CMK (cell line): ENCODE results near the gene ANP32A.
A peak's percentile ranks its signal among the peaks of the same experiment; 100 is the strongest.

Experiments
- DNase-seq: peaks from one replicate; pipeline ENCODE4 v3.0.0-alpha.2; 2010; ENCODE audit warnings: low read depth

ANP32A gene

DNA sequence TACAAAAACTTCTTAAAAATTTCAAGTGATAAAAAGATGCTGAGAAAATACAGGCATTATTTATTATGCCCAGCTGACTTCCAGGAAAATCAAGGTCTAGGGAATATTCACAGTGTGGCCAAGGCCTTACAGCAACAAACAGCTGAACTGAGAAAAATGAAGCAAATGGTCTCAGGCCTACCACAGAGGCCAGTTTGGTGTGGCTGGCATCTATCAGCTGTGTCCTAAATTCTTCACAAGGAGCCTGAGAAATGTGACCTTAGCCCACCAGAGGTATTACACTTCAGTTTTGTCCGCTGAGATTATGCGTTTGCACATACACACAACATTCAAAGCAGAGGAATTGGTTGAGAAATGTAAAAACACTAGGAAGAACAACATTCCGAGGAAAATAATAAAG, 77.4 kb downstream of the ANP32A start:
- no peak for DNase-seq

DNA sequence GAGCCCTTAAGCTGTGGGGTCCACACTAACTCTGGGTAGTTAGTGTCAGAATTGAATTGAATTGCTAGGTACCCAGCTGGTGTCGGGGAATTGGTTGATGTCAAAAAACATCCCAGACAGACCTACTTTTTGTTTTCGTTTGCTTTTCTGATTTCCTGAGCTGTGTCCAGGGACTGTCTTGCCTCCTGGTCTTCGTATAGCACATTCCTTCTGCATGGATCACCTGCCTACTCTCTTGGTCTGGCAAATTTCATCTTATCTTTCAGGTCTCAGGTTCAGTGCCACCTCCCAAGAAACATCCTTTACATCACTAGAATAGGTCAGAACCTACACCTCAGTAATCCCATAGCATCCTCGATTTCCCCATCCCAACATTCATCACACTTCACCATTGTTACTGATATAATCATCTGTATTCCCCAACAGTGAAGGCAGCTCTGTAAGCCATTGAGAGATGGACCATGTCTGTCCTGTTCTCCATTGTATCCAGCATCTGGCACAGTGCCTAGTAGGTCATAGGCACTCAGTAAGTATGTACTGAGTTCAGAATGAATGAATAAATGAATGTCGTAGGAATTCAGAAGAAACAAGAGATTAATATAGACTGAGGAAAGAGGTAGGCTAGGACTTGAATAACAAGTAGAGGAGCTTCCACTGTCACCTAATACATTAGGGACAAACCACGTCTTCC, 81.2 kb downstream of the ANP32A start:
- DNase-seq: no peak

DNA sequence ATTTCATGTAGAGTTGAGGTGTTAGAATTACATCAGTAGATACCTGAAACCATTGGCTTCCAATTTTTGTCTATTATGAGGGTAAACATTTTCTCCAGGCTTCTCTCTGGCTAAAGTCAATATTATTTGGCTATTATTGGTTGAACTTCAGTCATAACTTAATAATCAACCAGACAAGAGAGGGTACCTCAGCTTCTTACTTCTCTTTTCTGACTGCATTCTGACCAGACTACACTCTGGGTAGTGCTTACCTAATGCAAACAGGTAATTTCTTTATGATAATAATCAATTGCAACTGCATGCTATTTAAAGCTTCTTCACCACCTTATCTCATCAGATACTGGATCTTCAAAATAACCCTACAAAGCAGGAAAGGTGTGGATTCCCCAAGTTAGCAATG, 85.1 kb downstream of the ANP32A start:
- no peak for DNase-seq

DNA sequence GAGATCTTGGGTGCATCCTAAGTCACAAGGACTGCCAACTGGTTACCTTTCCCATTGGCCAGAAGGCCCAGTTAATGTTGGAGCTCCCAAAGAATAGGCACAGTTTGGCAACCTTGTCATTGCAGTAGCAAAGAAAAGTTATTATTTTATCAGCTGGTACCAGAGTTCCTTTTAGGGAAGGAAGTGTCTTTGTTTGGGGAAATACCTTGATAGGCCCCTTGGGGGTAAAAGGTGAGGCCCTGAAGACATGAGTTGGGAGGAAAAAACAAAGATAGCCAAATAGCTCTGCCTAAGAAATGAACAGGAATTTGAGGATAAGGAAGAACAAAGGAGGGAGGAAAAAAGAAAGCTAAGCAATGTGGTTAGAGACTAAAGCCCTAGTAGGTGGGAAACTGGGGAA, 85.8 kb downstream of the ANP32A start:
- DNase-seq: peak; percentile 50

DNA sequence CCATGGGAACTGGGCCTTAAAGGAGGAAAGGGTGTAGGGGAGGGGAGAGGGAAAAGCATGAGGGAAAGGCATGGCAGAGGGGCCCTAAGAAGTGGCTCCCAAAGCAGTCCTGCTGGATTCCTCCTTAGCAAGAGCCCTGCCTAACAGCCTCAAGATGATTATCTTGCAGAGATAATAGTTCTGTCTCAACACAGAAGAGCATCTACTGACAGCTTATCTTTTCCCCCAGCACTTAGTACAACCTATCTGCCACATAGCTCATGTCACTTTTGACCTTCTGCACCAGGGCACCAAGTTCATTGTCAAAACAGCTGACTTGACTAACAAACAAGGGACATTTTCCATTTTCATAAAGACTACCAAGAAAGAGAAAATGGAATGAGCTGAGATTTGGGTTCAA, 86.3 kb downstream of the ANP32A start:
- peak; percentile 72 for DNase-seq

DNA sequence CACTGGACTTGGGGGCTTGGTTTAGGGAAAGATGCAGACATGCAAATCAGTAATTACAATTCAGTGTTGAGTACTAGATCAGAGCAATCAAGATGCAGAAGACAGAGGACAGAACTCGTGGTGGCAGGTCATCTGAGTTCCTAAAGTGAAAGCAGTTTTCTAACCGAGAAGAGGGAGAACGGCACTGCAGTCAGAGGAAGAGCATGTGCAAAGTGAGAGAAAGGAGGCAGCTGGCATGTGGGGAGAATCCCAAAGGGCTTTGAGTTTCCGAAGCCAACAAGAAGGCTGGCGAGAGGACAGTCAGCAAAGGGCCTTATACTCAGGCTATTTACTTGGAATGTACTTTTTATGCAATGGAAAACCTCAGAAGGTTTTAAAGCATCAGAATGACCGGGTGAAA, 87.0 kb downstream of the ANP32A start:
- DNase-seq: no peak

DNA sequence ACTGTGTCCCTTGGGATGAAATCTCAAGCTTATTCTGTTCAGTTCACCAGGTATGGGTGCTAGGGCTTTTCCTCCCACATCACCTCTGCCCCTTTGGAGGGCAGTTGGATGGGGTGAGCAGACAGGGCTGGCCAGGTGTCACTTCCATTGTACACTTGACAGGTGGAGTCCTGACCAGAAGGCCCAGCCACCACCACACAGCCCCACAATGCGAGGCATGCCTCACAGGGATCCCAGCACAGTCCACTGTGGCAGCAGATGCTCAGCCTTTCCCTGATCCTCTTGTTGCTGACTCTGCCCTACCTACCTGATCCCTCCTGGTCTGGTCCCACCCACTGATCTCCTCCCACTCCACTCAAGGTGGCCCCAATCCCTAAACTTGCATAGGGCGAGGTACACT, 88.2 kb downstream of the ANP32A start:
- DNase-seq: no peak

DNA sequence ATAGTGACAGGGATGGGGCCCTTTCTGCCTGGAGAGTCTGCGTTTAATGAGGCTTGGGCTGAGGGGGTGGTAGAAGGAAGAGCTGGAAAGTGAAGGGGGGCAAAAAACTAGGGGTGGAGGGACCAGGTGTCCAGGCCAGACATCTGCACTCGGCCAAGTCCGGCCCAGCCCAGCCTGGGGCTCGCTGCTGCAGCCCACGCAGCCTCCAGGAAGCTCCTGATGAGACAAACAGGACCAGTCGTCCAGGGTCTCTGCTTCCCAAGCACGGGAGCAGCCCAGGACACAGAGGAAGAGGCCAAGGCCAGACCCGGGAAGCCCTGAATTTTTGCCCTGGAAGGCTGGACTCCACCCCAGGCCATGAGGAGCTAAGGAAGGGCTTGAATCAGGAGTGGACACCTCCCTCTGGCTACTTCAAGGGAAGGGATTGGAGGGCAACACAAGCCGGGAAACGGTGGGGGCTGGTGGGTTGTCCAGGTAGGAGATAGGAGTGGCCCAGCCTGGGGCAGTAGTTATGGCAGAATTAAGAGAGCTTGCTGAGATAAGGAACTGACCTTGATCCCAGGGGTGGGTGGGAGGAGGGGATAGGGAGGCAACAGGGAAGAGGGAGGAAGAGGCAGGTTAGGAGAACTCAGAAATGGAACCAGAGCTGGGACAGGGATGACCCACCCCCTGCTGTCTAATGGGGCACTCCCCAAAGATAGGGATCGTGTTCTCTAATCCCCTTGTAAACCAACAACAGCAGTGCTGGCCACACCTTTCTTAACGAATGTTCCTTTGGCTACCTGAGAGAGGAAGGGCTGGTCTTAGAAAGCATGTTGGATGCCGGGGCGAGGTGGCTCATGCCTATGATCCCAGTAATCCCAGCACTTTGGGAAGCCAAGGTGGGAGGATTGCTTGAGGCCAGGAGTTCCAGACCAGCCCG, 89.5 kb downstream of the ANP32A start:
- DNase-seq: peak; percentile 37

DNA sequence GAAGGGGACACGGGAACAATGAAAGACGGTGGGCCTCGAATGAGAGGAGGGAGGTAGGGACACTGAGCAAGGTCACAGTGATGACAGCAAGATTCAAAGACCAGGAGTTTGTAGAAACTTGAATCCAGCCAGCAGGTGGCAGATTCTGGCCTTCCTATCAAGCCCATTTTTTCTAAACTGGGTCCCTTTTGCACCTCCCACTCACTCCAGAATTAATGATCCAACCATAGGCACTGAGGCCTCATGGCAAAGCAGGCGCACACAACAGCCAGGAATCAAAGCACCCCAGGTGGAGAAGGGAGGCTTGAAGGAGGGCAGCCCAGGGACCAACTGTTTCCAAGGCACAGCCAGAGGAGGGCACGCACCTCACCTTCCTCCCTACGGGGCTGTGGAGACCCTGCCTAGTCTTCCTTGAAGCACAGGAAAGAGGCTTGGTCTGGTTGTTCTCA, 90.2 kb downstream of the ANP32A start:
- DNase-seq: no peak

DNA sequence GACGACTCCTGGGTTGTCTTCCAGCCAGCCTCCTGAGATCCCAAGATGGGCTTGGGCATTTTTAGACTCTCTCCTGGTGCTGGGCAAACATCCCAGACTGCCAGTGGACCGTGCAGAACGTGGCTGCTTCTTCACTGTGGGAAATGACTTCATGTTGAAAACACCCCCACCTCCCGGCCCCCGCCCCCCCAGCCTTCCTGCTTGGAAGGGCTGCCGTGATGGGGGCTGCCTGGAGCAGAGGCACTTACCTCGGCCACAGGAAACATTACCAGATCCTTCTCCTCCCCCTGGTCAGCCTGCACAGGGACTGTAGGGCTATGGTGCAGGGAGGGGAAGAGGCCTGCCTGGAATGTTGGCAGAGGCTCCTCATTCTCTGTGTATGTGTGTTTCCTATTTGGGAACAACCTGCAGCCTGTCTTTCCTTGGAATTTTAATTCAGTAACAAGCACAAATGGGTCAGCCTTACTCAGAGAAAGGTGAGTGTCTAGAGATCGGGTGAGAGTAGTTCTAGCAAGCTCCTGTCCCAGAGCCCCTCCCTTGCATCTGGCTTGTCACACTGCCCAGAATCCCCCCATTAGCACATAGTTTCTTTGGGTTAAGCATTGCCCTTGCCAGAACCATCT, 90.8 kb downstream of the ANP32A start:
- no peak for DNase-seq
